GM18502 (cell line): Measurements from ENCODE around the gene PHF21A.
"Not testable (repeated sequence)": the region's sequence is repeated elsewhere in the genome, so short reads cannot be mapped to it uniquely, and the experiment has no call there.

ENCODE experiments used
- ATAC-seq: cut with Tn5 transposase; IDR thresholded peaks from one replicate; pipeline ENCODE4 v1.9.1; 2021; ENCODE audit warnings: mild to moderate bottlenecking; ENCODE audit not compliant: unreplicated experiment, poor library complexity

PHF21A gene

GRCh38 chr11:46121724-46122477 lies 647 bp upstream of the PHF21A start:
- peak; percentile 55 for ATAC-seq

DNA sequence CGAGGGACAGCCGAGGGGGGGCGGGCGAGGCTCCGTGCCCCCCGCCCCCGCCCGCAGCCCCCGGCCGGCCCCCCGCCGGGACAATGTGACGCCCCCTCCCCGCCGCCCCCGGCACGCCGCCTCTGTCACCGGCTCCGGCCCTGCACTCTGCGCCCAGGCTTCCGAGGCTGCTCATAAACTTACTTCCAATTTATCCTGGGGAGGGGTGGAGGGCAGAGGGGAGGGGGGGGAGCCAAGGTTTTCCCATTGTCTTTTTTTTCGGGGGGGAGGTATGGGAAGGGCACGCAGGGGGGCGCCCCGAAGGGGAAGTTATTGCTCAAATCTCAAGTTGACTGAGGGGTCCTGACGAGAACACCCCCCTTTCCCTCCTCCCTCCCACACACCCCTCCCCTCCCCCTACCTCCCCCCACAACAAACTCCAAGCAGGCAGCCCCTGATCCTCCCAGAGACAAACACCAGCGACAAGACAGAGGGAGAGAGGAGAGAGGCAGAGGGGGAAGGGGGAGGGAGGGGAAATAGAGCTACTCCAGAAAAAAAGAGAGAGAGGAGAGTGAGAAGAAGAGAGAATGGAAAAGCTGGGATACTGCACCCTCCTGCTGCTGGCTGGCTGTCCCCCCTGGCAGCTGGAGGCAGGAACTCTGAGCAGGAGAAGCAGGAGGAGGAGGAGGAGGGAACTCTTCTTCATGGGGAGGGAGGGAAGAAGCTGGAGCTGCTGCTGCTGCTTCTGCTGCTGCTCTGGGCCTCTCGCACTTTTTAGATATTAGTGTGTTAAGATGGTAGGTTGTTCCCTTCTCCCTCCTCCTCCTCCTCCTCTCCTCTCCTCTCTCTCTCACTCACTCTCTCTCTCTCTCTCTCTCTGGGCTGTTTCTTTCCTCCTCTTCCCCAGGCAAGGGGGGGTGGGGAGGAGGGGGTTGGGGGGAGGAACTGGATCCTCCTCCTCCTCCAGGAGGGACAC lies 631 bp downstream of the PHF21A start:
- no peak for ATAC-seq

GRCh38 chr11:46119352-46120216 lies 1.7 kb downstream of the PHF21A start:
- ATAC-seq, result peak; percentile 25

DNA sequence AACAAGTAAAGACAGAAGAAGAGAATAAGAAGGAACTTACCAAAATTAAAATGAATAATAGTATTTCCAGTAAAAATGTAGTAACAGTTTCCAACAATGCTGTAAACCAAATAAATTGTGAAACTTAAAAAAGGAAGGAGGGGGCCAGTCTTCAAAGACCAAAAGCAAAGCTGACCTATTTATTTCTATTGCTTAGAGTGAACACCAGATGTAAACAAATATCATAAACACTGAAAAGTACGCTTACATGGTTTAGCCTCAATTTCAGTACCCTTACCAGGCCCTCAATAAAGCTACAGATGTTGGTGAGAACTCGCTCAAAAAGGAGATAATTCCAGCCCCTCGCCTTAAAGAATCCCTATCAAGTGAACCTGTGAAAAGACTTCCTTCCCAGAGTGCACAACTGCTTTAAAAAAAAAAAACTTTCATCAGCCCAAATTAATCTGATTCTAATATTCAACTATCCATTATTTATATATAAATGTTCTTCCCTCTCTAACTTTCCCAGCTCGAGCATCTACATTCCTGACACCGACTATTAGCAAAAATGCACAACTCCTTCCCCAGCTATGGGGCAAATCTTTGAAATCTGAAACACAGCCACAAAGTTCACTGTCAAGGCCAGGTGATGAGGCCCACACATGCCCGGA lies 2.4 kb downstream of the PHF21A start:
- no peak for ATAC-seq

GRCh38 chr11:46117842-46118241 lies 3.4 kb downstream of the PHF21A start:
- no peak for ATAC-seq

DNA sequence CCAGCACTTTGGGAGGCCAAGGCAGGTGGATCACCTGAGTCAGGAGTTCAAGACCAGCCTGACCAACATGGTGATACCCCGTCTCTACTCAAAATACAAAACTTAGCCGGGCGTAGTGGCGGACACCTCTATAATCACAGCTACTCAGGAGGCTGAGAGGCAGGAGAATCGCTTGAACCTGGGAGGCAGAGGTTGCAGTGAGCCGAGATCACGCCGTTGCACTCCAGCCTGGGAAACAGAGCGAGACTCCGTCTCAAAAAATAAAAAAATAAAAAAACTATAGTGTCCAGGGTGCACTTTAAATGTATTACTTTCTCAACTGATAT lies 4.6 kb downstream of the PHF21A start:
- ATAC-seq, result not testable (repeated sequence)

GRCh38 chr11:46116007-46116711 lies 5.1 kb downstream of the PHF21A start:
- ATAC-seq, result no peak

GRCh38 chr11:46114961-46115360 lies 6.3 kb downstream of the PHF21A start:
- no peak for ATAC-seq

- no peak for ATAC-seq
Observed at GRCh38 chr11:46114378-46114777, 6.9 kb downstream of the PHF21A start.

- peak; percentile 72 for ATAC-seq
Observed at GRCh38 chr11:46112961-46113607, 8.2 kb downstream of the PHF21A start.

- no peak for ATAC-seq
Observed at GRCh38 chr11:46108751-46109150, 12.5 kb downstream of the PHF21A start.

- no peak for ATAC-seq
Observed at GRCh38 chr11:46107780-46108179, 13.5 kb downstream of the PHF21A start.

GRCh38 chr11:46107408-46107718 lies 13.9 kb downstream of the PHF21A start:
- ATAC-seq, result no peak

GRCh38 chr11:46106530-46107407 lies 14.5 kb downstream of the PHF21A start:
- no peak for ATAC-seq

- no peak for ATAC-seq
Observed at GRCh38 chr11:46105926-46106325, 15.3 kb downstream of the PHF21A start.

DNA sequence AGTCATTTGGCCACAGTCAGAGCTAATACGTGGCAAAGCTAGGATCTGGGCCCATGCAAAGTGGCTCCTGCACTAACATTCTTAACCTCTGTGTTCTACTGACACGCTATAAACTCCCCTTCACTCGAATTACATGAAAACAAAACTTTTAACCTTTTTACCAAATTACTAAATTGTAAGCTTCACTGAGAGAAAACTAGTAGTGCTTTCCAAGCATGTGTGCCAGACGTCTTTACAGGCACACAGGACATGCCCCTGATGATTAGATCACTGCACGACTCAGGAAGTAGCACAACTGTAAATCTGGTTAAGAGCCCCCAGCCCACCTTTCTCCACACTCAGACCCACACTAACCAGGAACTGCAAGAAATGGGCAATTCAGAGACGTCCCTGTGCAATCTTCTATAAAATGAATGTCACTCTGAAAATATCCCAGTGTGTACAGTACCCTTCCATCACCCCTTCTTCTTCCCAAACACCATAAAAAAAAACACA lies 16.1 kb downstream of the PHF21A start:
- no peak for ATAC-seq

GRCh38 chr11:46102843-46103242 lies 18.4 kb downstream of the PHF21A start:
- ATAC-seq, result no peak

DNA sequence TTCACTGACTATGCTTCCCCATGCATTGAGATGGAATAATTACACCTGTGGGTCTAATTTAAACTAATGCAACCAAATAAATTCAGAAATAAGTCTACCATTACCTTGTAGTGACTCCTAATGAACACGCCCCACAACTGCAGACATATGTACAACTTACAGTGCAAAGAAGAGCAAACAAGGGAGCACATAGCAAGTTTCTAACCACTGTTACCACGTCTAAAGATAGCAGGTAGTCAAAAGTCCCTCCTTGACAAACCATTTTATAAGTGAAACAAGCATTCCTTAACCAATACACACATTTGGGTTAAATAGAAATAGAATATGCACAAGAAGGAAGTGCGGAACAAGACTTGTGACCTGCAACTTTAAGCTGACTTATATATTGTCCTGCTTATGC lies 20.6 kb downstream of the PHF21A start:
- peak; percentile 84 for ATAC-seq
